ENCODE results near the gene NOXO1. TPM values are rescaled to one million over a fixed set of nuclear protein-coding genes. Genes with fewer than 3 reads are reported as not detected.

The NOXO1 gene
- total and polyA plus RNA-seq, 10 of the 15 experiments (the other 5 are each of a cell fraction or from before 2014, with no cell fraction given) = 0.09 to 0.76 (median 0.26) TPM; not detected in 4

GRCh38 chr16:2001035-2001434 lies 19.8 kb upstream of the NOXO1 start (continued):
- TF ChIP-seq ZBTB40 (IDR thresholded peaks at IDR 0.05; ENCODE audit: borderline replicate concordance) = no peak

GRCh38 chr16:1999866-2000514 lies 18.7 kb upstream of the NOXO1 start:
- Histone ChIP-seq H3K79me2 (ENCODE audit: control insufficient read depth, insufficient read depth, low read length) (peaks cover 13% of the 10 kb centered on the region), H3K9ac (ENCODE audit: control insufficient read depth, insufficient read depth, low read length) (no peak overlapping the region), H3K27me3 (replicated peaks in 1 of 2; ENCODE audit: control insufficient read depth in 2 of 2, insufficient read depth in 2 of 2, low read length in 1 of 2) (no peaks in the 10 kb centered on the region), H4K20me1 (ENCODE audit: control insufficient read depth, insufficient read depth) (peaks cover 6% of the 10 kb centered on the region), H3K36me3 (ENCODE audit: control insufficient read depth in 2 of 2, insufficient read depth in 2 of 2, low read length in 1 of 2) (peaks cover 3 to 46% of the 10 kb centered on the region in 2 experiments), H3K27ac (ENCODE audit: control insufficient read depth, insufficient read depth) (no peak overlapping the region), H2AFZ (ENCODE audit: control insufficient read depth, low read depth, low read length) (no peak overlapping the region), H3K9me3 (replicated peaks; ENCODE audit: control insufficient read depth, insufficient read depth, low read length) (no peaks in the 10 kb centered on the region), H3K4me3 (no peak overlapping the region), H3K4me1 (ENCODE audit: control insufficient read depth, insufficient read depth, low read length) (peaks cover 7% of the 10 kb centered on the region), H3K4me2 (ENCODE audit: control insufficient read depth, insufficient read depth) (no peak overlapping the region)
- ChIA-PET SMC1A (ENCODE audit: uncharacterized antibody, unreplicated experiment) (no interaction called here), RAD21 (ENCODE audit: unreplicated experiment) (interaction anchor here (0.5 kb wide), 1 partner anchor 450 kb away, joined by 3 read pairs; no protein-coding TSS in a partner anchor), CTCF (interaction anchor here (1.4 kb wide), 1 partner anchor 34 kb away, joined by 4 read pairs; no protein-coding TSS in a partner anchor), POLR2A (interaction anchor here (0.5 kb wide), 1 partner anchor 161 kb away, joined by 3 read pairs; no protein-coding TSS in a partner anchor)
- DNase-seq (ENCODE audit: low read depth, low spot score) (no peak), FAIRE-seq (no peak), ATAC-seq (no peak)
- intact Hi-C loops (cut with micrococcal nuclease; ENCODE audit: unreplicated experiment) = no loop called here
- in situ Hi-C loops (cut with MboI) = no loop called here
- WGBS (ENCODE audit: insufficient coverage, insufficient replicate concordance, low lambda C conversion rate, missing lambda C conversion rate) = 95% methylated on average over 28 of the region's 28 CpGs
- TF ChIP-seq BCL3 (IDR thresholded peaks at IDR 0.05; ENCODE audit: borderline replicate concordance, insufficient read depth, low read depth, low read length, poor library complexity, severe bottlenecking) (no peak), MEF2A (IDR thresholded peaks at IDR 0.05; ENCODE audit: insufficient read depth, low read depth, low read length) (no peak), POLR2A (IDR thresholded peaks at IDR 0.05; ENCODE audit: low read depth, low read length) (peak; percentile 24; the same call in 1 of the 2 replicates), NBN (IDR thresholded peaks at IDR 0.05) (no peak), ELK1 (IDR thresholded peaks at IDR 0.05; ENCODE audit: low read depth, low read length) (no peak), TBL1XR1 (IDR thresholded peaks at IDR 0.05; ENCODE audit: low read depth, low read length) (no peak)
- BruUV-seq (replicated peaks) = no TSS peak

Measured in GM12878 (cell line).